Effector memory CD4-positive, alpha-beta T cell (primary cell): ENCODE measurements around the gene SLC6A20.

Experiments
- DNase-seq, 3 donors: peaks; one replicate each; pipeline ENCODE4 v3.0.0-alpha.2; 2020
- H3K27ac ChIP-seq: 2 replicates; pipeline ENCODE4 v1.7.0; 2013; ENCODE audit warnings: mild to moderate bottlenecking, low read length, moderate library complexity; ENCODE audit not compliant: insufficient read depth, poor library complexity, severe bottlenecking
- H3K27me3 ChIP-seq: replicated peaks from 2 replicates; pipeline ENCODE4 v1.7.0; 2013; ENCODE audit warnings: mild to moderate bottlenecking, low read length; ENCODE audit not compliant: insufficient read depth, control insufficient read depth, poor library complexity, severe bottlenecking
- H3K36me3 ChIP-seq: 2 replicates; pipeline ENCODE4 v1.7.0; 2013; ENCODE audit warnings: mild to moderate bottlenecking, low read length, moderate library complexity; ENCODE audit not compliant: control insufficient read depth, insufficient read depth
- H3K4me1 ChIP-seq: 2 replicates; pipeline ENCODE4 v1.7.0; 2013; ENCODE audit warnings: low read length, mild to moderate bottlenecking; ENCODE audit not compliant: control insufficient read depth, insufficient read depth, poor library complexity, severe bottlenecking
- H3K4me3 ChIP-seq: 2 replicates; pipeline ENCODE4 v1.7.0; 2013; ENCODE audit warnings: low read length, low read depth, mild to moderate bottlenecking; ENCODE audit not compliant: insufficient read depth, poor library complexity, severe bottlenecking
- H3K9me3 ChIP-seq: 2 replicates; pipeline ENCODE4 v1.7.0; 2013; ENCODE audit warnings: mild to moderate bottlenecking, low read length, moderate library complexity; ENCODE audit not compliant: control insufficient read depth

SLC6A20 gene

GRCh38 chr3:45779746-45780735 lies 16.3 kb downstream of the SLC6A20 start:
- H3K4me3 ChIP-seq: no peak overlapping the region
- DNase-seq: no peak
- no peak overlapping the region for H3K27ac ChIP-seq
- H3K27me3 ChIP-seq: no peaks in the 10 kb centered on the region
- no peaks in the 10 kb centered on the region for H3K4me1 ChIP-seq
- no peaks in the 10 kb centered on the region for H3K9me3 ChIP-seq
- H3K36me3 ChIP-seq: no peaks in the 10 kb centered on the region

- Histone ChIP-seq H3K27me3 (no peaks in the 10 kb centered on the region), H3K4me3 (no peak overlapping the region), H3K27ac (no peak overlapping the region), H3K36me3 (no peaks in the 10 kb centered on the region), H3K4me1 (no peaks in the 10 kb centered on the region), H3K9me3 (no peaks in the 10 kb centered on the region)
- no peak for DNase-seq
Measured at GRCh38 chr3:45778761-45779201, 17.6 kb downstream of the SLC6A20 start.

- H3K9me3 ChIP-seq: no peaks in the 10 kb centered on the region
Measured at GRCh38 chr3:45777746-45778386, 18.5 kb downstream of the SLC6A20 start.

GRCh38 chr3:45777111-45777745 lies 19.1 kb downstream of the SLC6A20 start:
- H3K36me3 ChIP-seq: no peaks in the 10 kb centered on the region

More at GRCh38 chr3:45777746-45778386, 18.5 kb downstream of the SLC6A20 start:
- Histone ChIP-seq H3K27ac (no peak overlapping the region), H3K4me1 (peaks cover 1% of the 10 kb centered on the region), H3K4me3 (no peak overlapping the region), H3K27me3 (no peaks in the 10 kb centered on the region), H3K36me3 (no peaks in the 10 kb centered on the region)
- no peak for DNase-seq

GRCh38 chr3:45776611-45777010 lies 19.7 kb downstream of the SLC6A20 start:
- Histone ChIP-seq H3K4me1 (peaks cover 8% of the 10 kb centered on the region), H3K9me3 (no peaks in the 10 kb centered on the region), H3K27ac (no peak overlapping the region), H3K36me3 (no peaks in the 10 kb centered on the region), H3K27me3 (no peaks in the 10 kb centered on the region), H3K4me3 (no peak overlapping the region)
- DNase-seq: no peak

More at GRCh38 chr3:45777111-45777745, 19.1 kb downstream of the SLC6A20 start:
- peaks cover 8% of the 10 kb centered on the region for H3K4me1 ChIP-seq
- H3K27ac ChIP-seq: no peak overlapping the region
- H3K9me3 ChIP-seq: no peaks in the 10 kb centered on the region
- no peaks in the 10 kb centered on the region for H3K27me3 ChIP-seq
- H3K4me3 ChIP-seq: no peak overlapping the region
- DNase-seq: no peak

GRCh38 chr3:45776301-45776595 lies 20.1 kb downstream of the SLC6A20 start:
- H3K27me3 ChIP-seq: no peaks in the 10 kb centered on the region
- DNase-seq: no peak
- H3K27ac ChIP-seq: no peak overlapping the region
- no peaks in the 10 kb centered on the region for H3K36me3 ChIP-seq
- peaks cover 8% of the 10 kb centered on the region for H3K4me1 ChIP-seq
- no peaks in the 10 kb centered on the region for H3K9me3 ChIP-seq
- H3K4me3 ChIP-seq: no peak overlapping the region

- no peaks in the 10 kb centered on the region for H3K36me3 ChIP-seq
- no peak for DNase-seq
- H3K4me3 ChIP-seq: no peak overlapping the region
- H3K27ac ChIP-seq: no peak overlapping the region
- H3K27me3 ChIP-seq: no peaks in the 10 kb centered on the region
- H3K4me1 ChIP-seq: peaks cover 8% of the 10 kb centered on the region
- no peaks in the 10 kb centered on the region for H3K9me3 ChIP-seq
Measured at GRCh38 chr3:45775571-45776300, 20.6 kb downstream of the SLC6A20 start.

- Histone ChIP-seq H3K36me3 (no peaks in the 10 kb centered on the region), H3K27ac (no peak overlapping the region), H3K4me1 (peaks cover 8% of the 10 kb centered on the region), H3K4me3 (no peak overlapping the region), H3K27me3 (no peaks in the 10 kb centered on the region), H3K9me3 (no peaks in the 10 kb centered on the region)
- DNase-seq: no peak
Measured at GRCh38 chr3:45774581-45775521, 21.5 kb downstream of the SLC6A20 start.
